Activated B cell treated with CpG ODN at 0.5 μM for 24 hours (primary cell): ENCODE results near the gene RFX8. TPM values are rescaled to one million over a fixed set of nuclear protein-coding genes. Genes with fewer than 3 reads are reported as not detected.

Source experiments
- ATAC-seq: fragments of 200-7000 bp; cut with Tn5 transposase; one replicate; pipeline ENCODE4 v1.10.0; 2021; ENCODE audit warnings: low read depth, mild to moderate bottlenecking, moderate library complexity
- CTCF ChIA-PET: fragments of 350-600 bp; sonication (Branson Sonifier 250); formaldehyde crosslinking; loops from one replicate; lab custom pipeline; 2021; ENCODE audit warnings: antibody characterized with exemption; lab: Charles Lee
- POLR2A ChIA-PET: fragments of 350-600 bp; sonication (Branson Sonifier 250); formaldehyde crosslinking; loops from one replicate; lab custom pipeline; 2021; ENCODE audit warnings: antibody characterized with exemption; lab: Charles Lee
- DNase-seq: peaks from one replicate; pipeline ENCODE4 v3.0.0; 2022
- H3K27ac Mint-ChIP-seq: one replicate; pipeline ENCODE4 v1.8.0; 2020; ENCODE audit warnings: mixed read lengths
- H3K27me3 Mint-ChIP-seq: one replicate; pipeline ENCODE4 v1.8.0; 2021; ENCODE audit warnings: mixed read lengths
- H3K36me3 Mint-ChIP-seq: one replicate; pipeline ENCODE4 v1.8.0; 2021; ENCODE audit warnings: low read depth, mixed read lengths
- H3K4me1 Mint-ChIP-seq: one replicate; pipeline ENCODE4 v1.8.0; 2021; ENCODE audit warnings: mixed read lengths
- H3K4me3 Mint-ChIP-seq: one replicate; pipeline ENCODE4 v1.8.0; 2020; ENCODE audit warnings: mild to moderate bottlenecking, mixed read lengths
- H3K9me3 Mint-ChIP-seq: one replicate; pipeline ENCODE4 v1.8.0; 2020; ENCODE audit warnings: mixed read lengths
- CTCF ChIP-seq: fragments of 200-600 bp; IDR thresholded peaks from one replicate; pipeline ENCODE4 v1.8.0; 2022; ENCODE audit warnings: antibody characterized with exemption, mild to moderate bottlenecking
- intact Hi-C: fragments of 100-400 bp; cut with micrococcal nuclease; formaldehyde crosslinking; loops from one replicate; pipeline ENCODE4 v1.15.1; 2024
- total RNA-seq: library from RNA; stranded (reverse); gene quantifications from 2 replicates; pipeline ENCODE4 v1.2.3, GENCODE V29; 2022

The RFX8 gene
- total RNA-seq, 1 donor from 2014 or later: not detected

DNA sequence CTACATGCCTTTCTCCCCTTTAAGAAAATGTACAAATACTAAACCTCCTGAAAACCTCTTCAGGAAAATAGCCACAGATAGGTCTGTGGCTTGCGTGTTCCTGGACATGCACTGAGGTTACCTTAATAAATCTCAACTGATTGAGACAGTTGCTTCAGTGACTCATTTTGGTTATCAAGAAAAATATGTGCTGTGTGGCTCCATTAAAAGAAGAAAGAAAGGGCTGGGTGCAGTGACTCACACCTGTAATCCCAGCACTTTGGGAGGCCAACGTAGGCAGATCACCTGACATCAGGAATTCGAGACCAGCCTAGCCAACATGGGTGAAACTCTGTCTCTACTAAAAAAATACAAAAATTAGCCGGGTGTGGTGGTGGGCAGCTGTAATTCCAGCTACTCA is 114.7 kb downstream of the RFX8 start:
- DNase-seq: no peak
- POLR2A ChIA-PET: no interaction called here
- Mint-ChIP-seq H3K27me3 (no peaks in the 10 kb centered on the region), H3K9me3 (no peaks in the 10 kb centered on the region), H3K4me1 (peaks cover 29% of the 10 kb centered on the region), H3K36me3 (no peaks in the 10 kb centered on the region), H3K27ac (no peak overlapping the region), H3K4me3 (no peak overlapping the region)
- TF ChIP-seq CTCF: no peak
- intact Hi-C loops: no loop called here
- ATAC-seq: no peak
- CTCF ChIA-PET: no interaction called here

DNA sequence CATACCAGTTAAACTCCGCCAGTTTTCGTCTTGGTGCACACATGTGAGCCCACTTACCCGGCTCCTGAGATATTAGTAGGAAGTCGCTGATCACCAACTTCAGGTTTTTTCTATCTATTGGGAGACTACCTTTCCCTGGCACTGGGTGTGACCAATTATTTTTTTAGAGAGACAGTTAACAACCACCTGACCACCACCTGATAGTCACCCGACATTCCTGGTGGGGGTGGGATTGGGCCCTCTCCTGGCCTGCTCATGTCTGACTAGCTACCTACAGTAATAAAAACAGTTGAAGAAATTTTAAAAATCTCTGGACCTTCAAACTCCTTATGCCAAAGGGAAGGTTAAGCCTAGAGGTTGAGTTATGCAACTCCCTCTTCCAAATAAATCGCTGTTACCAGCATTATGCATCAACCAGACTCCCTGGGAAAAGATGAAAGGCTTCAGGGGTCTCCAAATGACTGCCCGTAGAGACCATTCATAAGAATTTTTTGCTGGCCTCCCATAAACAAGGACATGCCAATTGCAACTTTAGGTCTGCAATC is 115.4 kb downstream of the RFX8 start:
- Mint-ChIP-seq H3K36me3 (no peaks in the 10 kb centered on the region), H3K4me3 (no peak overlapping the region), H3K27me3 (no peaks in the 10 kb centered on the region), H3K9me3 (no peaks in the 10 kb centered on the region), H3K4me1 (peaks cover 29% of the 10 kb centered on the region), H3K27ac (no peak overlapping the region)
- ATAC-seq (no peak), DNase-seq (no peak)
- TF ChIP-seq CTCF: no peak
- ChIA-PET POLR2A (no interaction called here), CTCF (no interaction called here)
- intact Hi-C loops: no loop called here

GRCh38 chr2:101357376-101357775 is 117.5 kb downstream of the RFX8 start:
- Mint-ChIP-seq H3K36me3 (no peaks in the 10 kb centered on the region), H3K4me3 (no peak overlapping the region), H3K27me3 (no peaks in the 10 kb centered on the region), H3K9me3 (no peaks in the 10 kb centered on the region), H3K27ac (no peak overlapping the region), H3K4me1 (peaks cover 26% of the 10 kb centered on the region)
- ATAC-seq (no peak), DNase-seq (no peak)
- CTCF ChIA-PET: interaction anchor here (0.9 kb wide), 1 partner anchor 15 kb away, joined by 3 read pairs; no protein-coding TSS in a partner anchor
- POLR2A ChIA-PET: no interaction called here
- intact Hi-C loops: no loop called here
- no peak for TF ChIP-seq CTCF

- TF ChIP-seq CTCF: no peak
- CTCF ChIA-PET: interaction anchor here (0.9 kb wide), 1 partner anchor 15 kb away, joined by 3 read pairs; no protein-coding TSS in a partner anchor
- no peak for DNase-seq
- ATAC-seq: no peak
- intact Hi-C loops: no loop called here
- Mint-ChIP-seq H3K9me3 (no peaks in the 10 kb centered on the region), H3K4me3 (no peak overlapping the region), H3K36me3 (no peaks in the 10 kb centered on the region), H3K4me1 (peaks cover 18% of the 10 kb centered on the region), H3K27ac (no peak overlapping the region), H3K27me3 (no peaks in the 10 kb centered on the region)
- POLR2A ChIA-PET: no interaction called here
These were observed 118.4 kb downstream of the RFX8 start for GRCh38 chr2:101356521-101356920.

DNA sequence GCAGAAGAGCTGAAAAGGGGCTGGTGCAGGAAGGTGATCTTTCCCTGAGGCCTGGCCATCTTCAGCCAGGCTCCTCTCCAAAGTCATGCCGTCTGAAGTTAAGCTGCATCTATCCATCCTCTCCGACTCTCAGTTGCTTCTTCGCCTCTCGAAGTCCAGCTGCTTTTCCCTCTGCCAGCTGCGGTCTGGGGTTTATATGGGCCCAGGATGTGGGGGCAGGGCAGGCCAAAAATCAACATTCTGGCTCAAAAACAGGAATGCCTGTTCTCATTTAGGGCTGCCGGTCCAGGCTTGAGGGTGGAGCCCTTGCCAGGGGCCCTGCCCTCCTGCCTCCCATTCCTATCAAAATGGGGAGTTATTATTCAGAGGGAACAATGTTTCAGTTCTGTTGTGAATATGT is 118.9 kb downstream of the RFX8 start:
- ChIA-PET POLR2A (no interaction called here), CTCF (no interaction called here)
- H3K27me3 Mint-ChIP-seq: no peaks in the 10 kb centered on the region
- H3K36me3 Mint-ChIP-seq: no peaks in the 10 kb centered on the region
- ATAC-seq: no peak
- DNase-seq: no peak
- H3K27ac Mint-ChIP-seq: no peak overlapping the region
- intact Hi-C loops: no loop called here
- H3K4me1 Mint-ChIP-seq: peaks cover 13% of the 10 kb centered on the region
- H3K4me3 Mint-ChIP-seq: no peak overlapping the region
- H3K9me3 Mint-ChIP-seq: no peaks in the 10 kb centered on the region
- TF ChIP-seq CTCF: no peak
